PC-9 (cell line): Measurements from ENCODE around the gene FAM171A1. TPM values are rescaled to one million over a fixed set of nuclear protein-coding genes. Genes with fewer than 3 reads are reported as not detected.

Experiments used
- BruUV-seq: library from RNA; stranded (reverse); fragments of 400-500 nt; replicated peaks from 2 replicates; lab custom pipeline; 2021; lab: Mats Ljungman, UMichigan
- CTCF ChIA-PET: fragments of 300-600 bp; sonication (Branson Sonifier 250); formaldehyde crosslinking; loops from one replicate; lab custom pipeline; 2022; ENCODE audit warnings: antibody characterized with exemption; lab: Charles Lee
- POLR2A ChIA-PET: fragments of 300-600 bp; sonication (Branson Sonifier 250); formaldehyde crosslinking; loops from one replicate; lab custom pipeline; 2022; ENCODE audit warnings: antibody characterized with exemption; ENCODE audit not compliant: unreplicated experiment; lab: Charles Lee
- DNase-seq, 2 experiments: peaks; one replicate each; pipeline versions ENCODE4 v3.0.0 to v3.0.0-alpha.2; 2015 to 2022; ENCODE audit warnings: mixed read lengths in 1 of 2
- H2AFZ ChIP-seq: fragments of 200-600 bp; sonication (generic); 2 replicates; pipeline ENCODE4 v1.8.1; 2017; ENCODE audit warnings: antibody characterized with exemption
- H3F3A ChIP-seq: fragments of 200-600 bp; sonication (generic); 2 replicates; pipeline ENCODE4 v1.8.1; 2017; ENCODE audit warnings: antibody characterized with exemption, mild to moderate bottlenecking, low read depth; ENCODE audit not compliant: insufficient read depth
- H3K27ac ChIP-seq: fragments of 200-600 bp; sonication (generic); 2 replicates; pipeline ENCODE4 v1.6.1; 2016; ENCODE audit warnings: mixed run types
- H3K27me3 ChIP-seq: fragments of 200-600 bp; sonication (generic); 2 replicates; pipeline ENCODE4 v1.6.1; 2016; ENCODE audit warnings: low read depth, mixed run types; ENCODE audit not compliant: insufficient read depth
- H3K36me3 ChIP-seq: fragments of 200-600 bp; sonication (generic); 2 replicates; pipeline ENCODE4 v1.6.1; 2016; ENCODE audit warnings: low read depth, mixed run types
- H3K4me1 ChIP-seq: fragments of 200-600 bp; sonication (generic); replicated peaks from 2 replicates; pipeline ENCODE4 v1.6.1; 2016; ENCODE audit warnings: mixed run types; ENCODE audit not compliant: insufficient read depth
- H3K4me2 ChIP-seq: fragments of 200-600 bp; sonication (generic); 2 replicates; pipeline ENCODE4 v1.6.1; 2017; ENCODE audit warnings: mixed run types
- H3K4me3 ChIP-seq: fragments of 200-600 bp; sonication (generic); 2 replicates; pipeline ENCODE4 v1.6.1; 2016; ENCODE audit warnings: mixed run types
- H3K79me2 ChIP-seq: fragments of 200-600 bp; sonication (generic); 2 replicates; pipeline ENCODE4 v1.6.1; 2017; ENCODE audit warnings: low read depth, mixed run types
- H3K9me2 ChIP-seq: fragments of 200-600 bp; sonication (generic); 2 replicates; pipeline ENCODE4 v1.8.1; 2017; ENCODE audit warnings: mild to moderate bottlenecking; ENCODE audit not compliant: insufficient read depth
- H3K9me3 ChIP-seq: fragments of 200-600 bp; sonication (generic); 2 replicates; pipeline ENCODE4 v1.8.1; 2016; ENCODE audit warnings: low read depth; ENCODE audit not compliant: insufficient read depth
- H4K20me1 ChIP-seq: fragments of 200-600 bp; sonication (generic); 2 replicates; pipeline ENCODE4 v1.8.1; 2017; ENCODE audit not compliant: insufficient read depth
- CTCF ChIP-seq: fragments of 200-600 bp; sonication (generic); conservative IDR thresholded peaks from 2 replicates; pipeline ENCODE4 v1.6.1; 2017; ENCODE audit warnings: mixed run types, antibody characterized with exemption, mild to moderate bottlenecking, moderate library complexity
- EZH2 ChIP-seq: fragments of 200-600 bp; sonication (generic); IDR thresholded peaks from 2 replicates; pipeline ENCODE4 v1.8.0; 2017; ENCODE audit warnings: antibody characterized with exemption, low read depth
- intact Hi-C: fragments of 100-400 bp; cut with micrococcal nuclease; formaldehyde crosslinking; loops from one replicate; pipeline ENCODE4 v1.10.0; 2022; ENCODE audit not compliant: unreplicated experiment
- total RNA-seq: library from RNA; stranded (reverse); gene quantifications from 2 replicates; pipeline ENCODE4 v1.2.3, GENCODE V29; 2021

Gene FAM171A1
- total RNA-seq, 1 experiment from 2014 or later: 3.0 TPM

DNA sequence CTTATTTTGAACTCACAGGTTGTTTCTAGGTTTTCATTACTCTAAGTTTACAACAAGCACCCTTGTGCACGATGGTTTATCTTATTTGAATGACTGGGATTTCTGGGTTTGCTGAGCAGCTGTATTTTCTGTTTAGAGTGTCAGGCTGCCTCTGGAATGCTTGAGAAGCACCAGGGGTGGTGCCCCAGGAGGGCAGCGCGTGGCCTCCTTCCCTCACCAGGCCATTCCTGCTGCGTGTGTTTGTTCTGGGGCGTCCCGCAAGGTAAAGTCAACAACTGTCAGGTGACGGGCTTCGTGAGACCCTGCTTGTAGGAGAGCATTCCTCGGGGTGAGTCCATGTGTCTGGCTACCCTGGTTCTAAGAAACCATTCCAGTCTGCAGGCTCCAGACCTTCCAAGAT, 54.9 kb downstream of the FAM171A1 start:
- DNase-seq: no peak
- Histone ChIP-seq H3K27ac (no peak overlapping the region), H3K36me3 (no peaks in the 10 kb centered on the region), H3K4me2 (no peak overlapping the region), H3K4me3 (no peak overlapping the region), H3K9me3 (no peaks in the 10 kb centered on the region), H3K4me1 (no peaks in the 10 kb centered on the region), H3K79me2 (no peaks in the 10 kb centered on the region), H4K20me1 (no peaks in the 10 kb centered on the region), H3K27me3 (peaks cover 32% of the 10 kb centered on the region), H3F3A (no peaks in the 10 kb centered on the region), H2AFZ (no peak overlapping the region), H3K9me2 (no peaks in the 10 kb centered on the region)
- no TSS peak for BruUV-seq
- TF ChIP-seq CTCF (no peak), EZH2 (no peak)
- POLR2A ChIA-PET: no interaction called here
- CTCF ChIA-PET: no interaction called here
- intact Hi-C loops: no loop called here

- no TSS peak for BruUV-seq
- H3K4me3 ChIP-seq: no peak overlapping the region
- ChIA-PET CTCF (no interaction called here), POLR2A (no interaction called here)
- H3K27ac ChIP-seq: no peak overlapping the region
- intact Hi-C loops: no loop called here
- no peaks in the 10 kb centered on the region for H3K9me3 ChIP-seq
- H3K4me1 ChIP-seq: no peaks in the 10 kb centered on the region
- H3K27me3 ChIP-seq: peaks cover 34% of the 10 kb centered on the region
- TF ChIP-seq CTCF: no peak
- no peak for TF ChIP-seq EZH2
- H3K9me2 ChIP-seq: no peaks in the 10 kb centered on the region
- DNase-seq: no peak
- no peaks in the 10 kb centered on the region for H4K20me1 ChIP-seq
- no peak overlapping the region for H3K4me2 ChIP-seq
- no peaks in the 10 kb centered on the region for H3K79me2 ChIP-seq
- H3F3A ChIP-seq: no peaks in the 10 kb centered on the region
- no peak overlapping the region for H2AFZ ChIP-seq
- no peaks in the 10 kb centered on the region for H3K36me3 ChIP-seq
These were observed 55.8 kb downstream of the FAM171A1 start for GRCh38 chr10:15315286-15315685.

DNA sequence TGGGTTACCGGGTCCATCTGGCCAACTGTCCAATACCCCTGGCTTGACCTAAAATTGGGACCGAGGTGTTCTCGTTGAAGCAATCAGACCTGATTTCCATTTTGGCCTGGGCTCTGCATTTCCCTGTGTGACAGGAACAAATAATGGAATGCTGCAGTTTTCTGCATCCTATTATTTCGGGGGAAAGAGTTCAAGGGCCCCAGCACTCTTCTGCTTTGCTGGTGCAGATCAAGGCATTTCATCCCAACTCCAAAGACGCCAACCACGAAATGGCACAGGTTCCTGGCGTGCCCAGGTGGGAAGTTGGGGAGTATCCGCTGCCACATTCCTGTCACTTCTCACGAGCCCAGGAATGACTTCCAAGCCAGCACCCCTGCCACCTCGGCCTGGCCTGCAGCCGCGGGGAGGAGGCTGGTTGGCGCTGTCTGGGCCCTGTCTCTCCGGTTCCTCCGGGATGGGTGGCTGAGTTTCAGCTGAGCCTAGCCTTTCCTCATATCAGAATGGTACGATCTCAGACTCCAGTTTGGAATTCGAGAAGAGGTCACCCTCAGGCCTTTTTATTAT, 56.5 kb downstream of the FAM171A1 start:
- intact Hi-C loops: no loop called here
- H3K79me2 ChIP-seq: no peaks in the 10 kb centered on the region
- BruUV-seq: no TSS peak
- H3F3A ChIP-seq: no peaks in the 10 kb centered on the region
- no peak overlapping the region for H2AFZ ChIP-seq
- ChIA-PET POLR2A (no interaction called here), CTCF (no interaction called here)
- DNase-seq: no peak
- H3K36me3 ChIP-seq: no peaks in the 10 kb centered on the region
- no peaks in the 10 kb centered on the region for H4K20me1 ChIP-seq
- no peaks in the 10 kb centered on the region for H3K9me2 ChIP-seq
- H3K27me3 ChIP-seq: peaks cover 32% of the 10 kb centered on the region
- no peak for TF ChIP-seq CTCF
- TF ChIP-seq EZH2: no peak
- H3K9me3 ChIP-seq: no peaks in the 10 kb centered on the region
- no peak overlapping the region for H3K4me2 ChIP-seq
- H3K4me1 ChIP-seq: no peaks in the 10 kb centered on the region
- no peak overlapping the region for H3K4me3 ChIP-seq
- no peak overlapping the region for H3K27ac ChIP-seq
